Sigmoid colon (tissue), 7 donors: ENCODE measurements around the gene SPACA9. TPM values are rescaled to one million over a fixed set of nuclear protein-coding genes. Genes with fewer than 3 reads are reported as not detected.

Experiments
- DNase-seq: peaks from one replicate; pipeline ENCODE4 v3.0.0-alpha.2; 2019
- H3K27ac ChIP-seq, 4 donors: fragments of 200-600 bp; sonication (generic); one replicate each; pipeline ENCODE4 v1.5.1; 2016 to 2019; ENCODE audit warnings: mild to moderate bottlenecking in 1 of 4
- H3K27me3 ChIP-seq, 3 donors: fragments of 200-600 bp; sonication (generic); one replicate each; pipeline ENCODE4 v1.5.1; 2019; ENCODE audit warnings: mild to moderate bottlenecking in 1 of 3
- H3K36me3 ChIP-seq, 4 donors: fragments of 200-600 bp; sonication (generic); one replicate each; pipeline ENCODE4 v1.5.1; 2016 to 2019
- H3K4me1 ChIP-seq, 4 donors: fragments of 200-600 bp; sonication (generic); one replicate each; pipeline ENCODE4 v1.5.1; 2017 to 2019
- H3K4me3 ChIP-seq, 4 donors: fragments of 200-600 bp; sonication (generic); one replicate each; pipeline ENCODE4 v1.5.1; 2017 to 2019; ENCODE audit warnings: mild to moderate bottlenecking in 2 of 4, moderate library complexity in 1 of 4
- H3K9me3 ChIP-seq, 4 donors: fragments of 200-600 bp in 3 of 4; sonication (generic) in 3 of 4; one replicate each; pipeline versions ENCODE4 v1.5.1 to v1.6.1; 2013 to 2019
- CTCF ChIP-seq, 4 experiments: fragments of 450-650 bp in 3 of 4; fragments of 200-600 bp in 1 of 4; IDR thresholded peaks; one replicate each; pipeline ENCODE4 v1.5.1; 2016 to 2019; ENCODE audit warnings: antibody characterized with exemption in 4 of 4, mild to moderate bottlenecking in 3 of 4, moderate library complexity in 2 of 4
- EP300 ChIP-seq, 4 donors: sonication (generic); formaldehyde crosslinking; IDR thresholded peaks; one replicate each; pipeline ENCODE4 v1.6.1; 2017; ENCODE audit warnings: antibody characterized with exemption in 4 of 4
- POLR2A ChIP-seq, 2 donors: fragments of 450-650 bp; IDR thresholded peaks; one replicate each; pipeline ENCODE4 v1.6.1; 2016; ENCODE audit warnings: antibody characterized with exemption in 2 of 2, mild to moderate bottlenecking in 2 of 2, moderate library complexity in 2 of 2
- POLR2AphosphoS5 ChIP-seq, 4 donors: sonication (generic); formaldehyde crosslinking; IDR thresholded peaks; one replicate each; pipeline ENCODE4 v1.6.1; 2017; ENCODE audit warnings: antibody characterized with exemption in 4 of 4
- WGBS, 2 donors: extraction: QIAGEN DNeasy Blood & Tissue Kit; methylation state at CpG; one replicate each; pipeline ENCODE4 v1.1.7; 2013; 5-methylcytosine and 5-hydroxymethylcytosine counted together
- intact Hi-C: fragments of 100-400 bp; cut with DNase I; formaldehyde crosslinking; loops from one replicate; pipeline ENCODE4 v1.15.1; 2023
- polyA plus RNA-seq, 3 donors: library from polyadenylated mRNA; stranded (reverse); fragments of 200-250 nt; gene quantifications; one replicate each; pipeline ENCODE4 v1.2.3, GENCODE V29; 2013
- total RNA-seq, 4 donors: library from RNA; depleted of rRNA; stranded (reverse); fragments of >200 nt; gene quantifications; one replicate each; pipeline ENCODE4 v1.1.0, GENCODE V29; 2016
- donor health status: healthy with polysubstance abuse.
- donor health status: Bipolar disorder and iron deficiency.
- donor health status: healthy.

SPACA9 gene
- total and polyA plus RNA-seq, 7 donors: 0.69 to 14.0 (median 4.3) TPM

GRCh38 chr9:132854832-132855231 lies 23.9 kb upstream of the SPACA9 start:
- Histone ChIP-seq H3K27ac (no peak overlapping the region), H3K27me3 (no peaks in the 10 kb centered on the region), H3K36me3 (no peaks in the 10 kb centered on the region), H3K4me1 (peaks cover 0 to 35% (median 16%) of the 10 kb centered on the region in 4 donors), H3K9me3 (no peaks in the 10 kb centered on the region), H3K4me3 (no peak overlapping the region)
- WGBS, 2 donors: 41 to 64% methylated on average over 10 of the region's 10 CpGs
- no peak for DNase-seq
- TF ChIP-seq CTCF (IDR thresholded peaks at IDR 0.05): no peak
- no peak for TF ChIP-seq EP300 (IDR thresholded peaks at IDR 0.05)
- TF ChIP-seq POLR2A (IDR thresholded peaks at IDR 0.05): no peak
- no peak for TF ChIP-seq POLR2AphosphoS5 (IDR thresholded peaks at IDR 0.05)
- intact Hi-C loops: no loop called here

GRCh38 chr9:132855904-132856303 lies 22.8 kb upstream of the SPACA9 start:
- no peak overlapping the region for H3K4me3 ChIP-seq
- H3K27me3 ChIP-seq: no peaks in the 10 kb centered on the region
- peak overlapping the region in 1 of 4 donors; percentile 86 for H3K27ac ChIP-seq
- peaks cover 0 to 33% (median 16%) of the 10 kb centered on the region in 4 donors for H3K4me1 ChIP-seq
- DNase-seq: no peak
- WGBS, 2 donors: 93% methylated on average over 5 of the region's 5 CpGs
- intact Hi-C loops: loop anchor here (2.0 kb wide), 1 partner anchor 23 kb away; the partner anchor contains the start of genes AK8 and SPACA9
- H3K9me3 ChIP-seq: no peaks in the 10 kb centered on the region
- TF ChIP-seq CTCF (IDR thresholded peaks at IDR 0.05) (no peak), EP300 (IDR thresholded peaks at IDR 0.05) (no peak), POLR2A (IDR thresholded peaks at IDR 0.05) (no peak), POLR2AphosphoS5 (IDR thresholded peaks at IDR 0.05) (no peak)
- H3K36me3 ChIP-seq: no peaks in the 10 kb centered on the region

DNA sequence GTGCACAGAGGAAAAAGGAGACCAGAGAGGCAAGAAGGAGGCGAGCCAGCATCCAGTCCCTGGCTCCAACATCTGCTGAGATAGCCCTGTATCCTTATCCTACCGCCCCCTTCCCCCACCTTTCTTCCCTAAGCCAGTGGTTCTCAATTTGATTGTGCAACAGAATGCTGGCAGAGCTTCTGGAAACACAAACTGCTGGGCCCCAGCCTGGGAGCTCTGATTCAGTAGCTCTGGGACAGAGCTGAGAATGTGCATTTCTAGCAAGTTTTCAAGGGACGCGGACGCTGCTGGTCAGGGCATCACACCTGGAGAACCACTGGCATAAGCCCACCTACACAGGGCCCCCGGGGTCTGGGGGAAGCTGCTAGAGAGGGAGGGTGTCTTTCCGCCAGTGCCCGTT lies 21.7 kb upstream of the SPACA9 start:
- TF ChIP-seq POLR2A (IDR thresholded peaks at IDR 0.05) (no peak), POLR2AphosphoS5 (IDR thresholded peaks at IDR 0.05) (peak; percentile 36 to 72 (median 54)), CTCF (IDR thresholded peaks at IDR 0.05) (no peak), EP300 (IDR thresholded peaks at IDR 0.05) (peak in 1 of 4 donors; percentile 39)
- Histone ChIP-seq H3K27ac (peak overlapping the region in 3 of 4 donors; percentile 60 to 86 (median 64)), H3K36me3 (no peaks in the 10 kb centered on the region), H3K27me3 (no peaks in the 10 kb centered on the region), H3K9me3 (no peaks in the 10 kb centered on the region), H3K4me3 (no peak overlapping the region), H3K4me1 (peaks cover 0 to 33% (median 16%) of the 10 kb centered on the region in 4 donors)
- WGBS, 2 donors: 68 to 71% methylated on average over 8 of the region's 8 CpGs
- peak; percentile 93 for DNase-seq
- intact Hi-C loops: loop anchor here (2.0 kb wide), 1 partner anchor 22 kb away; the partner anchor contains the start of genes AK8 and SPACA9

DNA sequence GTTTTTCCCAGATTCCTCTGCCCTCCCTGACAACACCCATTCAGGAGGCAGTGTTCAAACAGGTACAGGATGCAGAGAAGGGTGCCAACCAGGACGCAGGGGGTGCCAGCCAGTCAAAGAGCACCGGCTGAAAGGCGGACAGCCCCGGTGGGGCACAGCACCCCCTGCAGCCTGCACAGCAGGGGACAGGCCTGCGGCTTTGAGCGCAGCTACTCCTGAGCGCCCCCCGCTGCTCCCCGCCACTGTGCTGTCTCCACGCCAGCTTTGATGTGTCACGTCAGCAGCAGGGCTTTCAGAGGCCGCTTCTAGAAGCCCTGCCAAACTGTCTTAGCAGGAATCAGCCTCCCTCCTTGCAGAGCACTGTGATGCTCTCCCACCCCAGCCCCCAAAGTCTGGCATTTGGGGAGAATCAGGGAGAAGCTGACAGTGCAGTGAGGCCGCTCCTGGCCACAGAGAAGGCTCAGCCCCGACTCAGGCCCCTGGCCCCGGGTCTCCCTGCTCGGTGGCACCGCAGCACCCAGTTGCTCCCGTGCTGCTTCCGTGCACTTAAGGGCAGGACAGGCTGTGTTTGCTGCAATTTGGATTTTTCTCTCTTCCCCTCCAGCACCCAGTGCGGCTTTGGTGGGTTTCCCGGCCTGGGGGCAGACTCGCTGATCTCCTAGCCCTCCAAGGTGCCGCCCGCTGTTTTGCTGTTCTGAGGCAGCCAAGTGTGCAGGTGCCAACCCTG lies 20.9 kb upstream of the SPACA9 start:
- H3K9me3 ChIP-seq: no peaks in the 10 kb centered on the region
- 68 to 78% methylated on average over 24 of the region's 24 CpGs for WGBS, 2 donors
- peak; percentile 74 for DNase-seq
- H3K4me3 ChIP-seq: no peak overlapping the region
- intact Hi-C loops: loop anchor here (2.0 kb wide), 1 partner anchor 21 kb away; the partner anchor contains the start of genes AK8 and SPACA9
- TF ChIP-seq EP300 (IDR thresholded peaks at IDR 0.05): no peak
- peaks cover 0 to 33% (median 16%) of the 10 kb centered on the region in 4 donors for H3K4me1 ChIP-seq
- peak overlapping the region in 3 of 4 donors; percentile 60 to 86 (median 64) for H3K27ac ChIP-seq
- H3K36me3 ChIP-seq: no peaks in the 10 kb centered on the region
- H3K27me3 ChIP-seq: no peaks in the 10 kb centered on the region

DNA sequence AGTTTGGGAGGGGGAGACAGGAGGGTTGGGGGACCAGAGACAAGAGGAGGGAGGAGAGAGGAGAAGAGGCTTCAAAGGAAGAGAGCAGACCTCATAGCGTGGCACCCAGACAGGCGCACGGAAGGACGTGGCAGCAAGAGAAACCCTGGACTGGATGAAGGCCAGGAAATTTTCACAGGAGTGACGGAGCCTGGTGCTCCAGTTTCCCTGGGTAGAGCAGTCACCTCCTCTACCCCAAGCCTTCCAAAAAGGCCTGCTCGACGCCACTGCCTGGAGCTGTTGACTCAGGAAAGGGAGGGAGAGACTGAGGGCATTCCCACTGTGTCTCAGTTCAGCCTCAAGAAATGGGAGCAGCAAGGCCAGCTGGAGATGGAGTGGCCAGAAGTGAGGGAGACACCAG lies 19.9 kb upstream of the SPACA9 start:
- Histone ChIP-seq H3K4me1 (peaks cover 0 to 33% (median 16%) of the 10 kb centered on the region in 4 donors), H3K36me3 (no peaks in the 10 kb centered on the region), H3K9me3 (no peaks in the 10 kb centered on the region), H3K27me3 (no peaks in the 10 kb centered on the region), H3K4me3 (no peak overlapping the region), H3K27ac (no peak overlapping the region)
- WGBS, 2 donors: 77 to 83% methylated on average over 7 of the region's 7 CpGs
- TF ChIP-seq EP300 (IDR thresholded peaks at IDR 0.05) (no peak), CTCF (IDR thresholded peaks at IDR 0.05) (no peak), POLR2A (IDR thresholded peaks at IDR 0.05) (no peak), POLR2AphosphoS5 (IDR thresholded peaks at IDR 0.05) (no peak)
- DNase-seq: peak; percentile 74
- intact Hi-C loops: no loop called here
